GM12875 (cell line): ENCODE results near the gene DCLK2.

ENCODE experiments used
- H3K4me3 ChIP-seq: one replicate; pipeline ENCODE4 v1.5.1; 2011; ENCODE audit warnings: low read depth, low read length, control low read depth
- TF ChIP-seq, protein P1 (sequence below): IDR thresholded peaks from 2 replicates; pipeline ENCODE4 v1.5.1; 2011; ENCODE audit warnings: low read depth, mild to moderate bottlenecking, control low read depth, inconsistent platforms, low read length, moderate library complexity, borderline replicate concordance; ENCODE audit not compliant: insufficient read depth

DCLK2 gene

DNA sequence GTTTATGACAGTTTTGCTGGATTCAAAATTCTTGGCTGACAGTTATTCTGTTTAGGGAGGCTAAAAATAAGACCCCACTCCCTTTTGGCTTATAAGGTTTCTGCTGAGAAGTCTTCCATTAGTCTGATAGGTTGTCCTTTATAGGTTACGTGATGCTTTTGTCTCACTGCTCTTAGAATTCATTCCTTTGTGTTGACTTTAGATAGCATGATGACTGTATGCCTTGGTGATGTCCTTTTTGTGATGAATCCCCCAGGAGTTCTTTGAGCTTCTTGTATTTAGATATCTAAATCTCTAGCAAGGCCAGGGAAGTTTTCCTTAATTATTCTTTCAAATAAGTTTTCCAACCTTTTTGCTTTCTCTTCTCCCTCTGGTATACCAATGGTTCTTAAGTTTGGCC, 36.4 kb downstream of the DCLK2 start:
- TF ChIP-seq, protein P1, sequence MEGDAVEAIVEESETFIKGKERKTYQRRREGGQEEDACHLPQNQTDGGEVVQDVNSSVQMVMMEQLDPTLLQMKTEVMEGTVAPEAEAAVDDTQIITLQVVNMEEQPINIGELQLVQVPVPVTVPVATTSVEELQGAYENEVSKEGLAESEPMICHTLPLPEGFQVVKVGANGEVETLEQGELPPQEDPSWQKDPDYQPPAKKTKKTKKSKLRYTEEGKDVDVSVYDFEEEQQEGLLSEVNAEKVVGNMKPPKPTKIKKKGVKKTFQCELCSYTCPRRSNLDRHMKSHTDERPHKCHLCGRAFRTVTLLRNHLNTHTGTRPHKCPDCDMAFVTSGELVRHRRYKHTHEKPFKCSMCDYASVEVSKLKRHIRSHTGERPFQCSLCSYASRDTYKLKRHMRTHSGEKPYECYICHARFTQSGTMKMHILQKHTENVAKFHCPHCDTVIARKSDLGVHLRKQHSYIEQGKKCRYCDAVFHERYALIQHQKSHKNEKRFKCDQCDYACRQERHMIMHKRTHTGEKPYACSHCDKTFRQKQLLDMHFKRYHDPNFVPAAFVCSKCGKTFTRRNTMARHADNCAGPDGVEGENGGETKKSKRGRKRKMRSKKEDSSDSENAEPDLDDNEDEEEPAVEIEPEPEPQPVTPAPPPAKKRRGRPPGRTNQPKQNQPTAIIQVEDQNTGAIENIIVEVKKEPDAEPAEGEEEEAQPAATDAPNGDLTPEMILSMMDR = no peak
- H3K4me3 ChIP-seq = no peak overlapping the region

DNA sequence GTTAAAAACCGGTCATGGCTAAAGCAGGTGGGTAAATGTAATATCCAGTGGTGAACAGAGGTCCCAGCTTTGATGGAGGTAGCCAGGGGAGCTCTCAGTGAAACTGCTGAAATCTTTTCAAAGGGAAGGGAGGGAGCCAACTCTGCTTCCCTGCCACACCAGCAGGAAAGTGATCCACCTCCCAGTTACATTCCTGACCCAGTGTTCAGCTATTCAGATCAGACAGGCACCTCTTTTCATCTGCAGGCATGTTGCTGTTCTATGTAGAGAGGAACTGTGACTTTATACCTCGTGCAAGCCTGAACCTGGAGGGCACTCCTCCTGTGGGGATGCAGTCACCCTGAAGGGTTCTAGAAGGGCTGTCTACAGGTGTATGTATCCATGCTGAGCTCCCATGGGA, 37.6 kb downstream of the DCLK2 start:
- TF ChIP-seq, protein P1 = no peak
- H3K4me3 ChIP-seq = no peak overlapping the region

DNA sequence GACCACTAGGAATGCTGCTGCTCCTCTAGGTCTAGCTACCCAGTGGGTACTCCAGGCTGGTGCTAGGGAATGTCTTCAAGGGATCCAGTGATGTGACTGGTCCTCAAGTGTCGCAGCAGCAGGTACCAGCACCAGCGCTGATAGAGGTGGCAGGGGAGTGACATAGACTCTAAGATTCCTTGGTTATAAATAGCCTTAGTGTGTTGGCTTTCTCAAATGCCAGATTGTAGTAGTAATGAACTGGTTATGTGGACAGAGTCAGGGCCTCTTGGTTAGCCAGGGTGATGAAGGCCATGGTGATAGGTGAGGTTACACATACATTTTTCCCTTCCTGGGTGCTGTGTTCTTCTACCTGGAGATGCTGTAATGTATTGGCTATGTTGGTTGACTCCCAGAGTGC, 38.3 kb downstream of the DCLK2 start:
- TF ChIP-seq, protein P1 = no peak
- H3K4me3 ChIP-seq = no peak overlapping the region

DNA sequence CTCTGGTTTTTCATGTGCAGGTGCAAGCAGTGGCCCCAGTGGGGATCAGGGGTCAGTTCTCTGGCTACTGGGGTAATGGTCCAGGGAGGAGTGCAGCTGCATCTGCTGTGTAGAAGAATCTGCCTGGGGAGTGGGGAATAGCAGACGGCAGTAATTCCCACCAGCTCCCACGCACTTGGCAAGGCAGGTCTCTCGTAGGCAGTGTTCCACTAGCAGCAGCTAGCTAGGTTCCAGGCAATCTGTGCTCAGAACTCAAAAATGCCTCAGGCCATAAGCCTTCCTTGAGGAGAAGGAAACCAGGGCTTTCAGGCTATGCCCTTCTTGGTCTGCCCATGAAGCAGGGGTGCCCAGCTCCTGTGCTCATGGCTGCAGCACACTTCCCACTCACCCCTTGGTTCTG, 38.8 kb downstream of the DCLK2 start:
- TF ChIP-seq, protein P1 = no peak

DNA sequence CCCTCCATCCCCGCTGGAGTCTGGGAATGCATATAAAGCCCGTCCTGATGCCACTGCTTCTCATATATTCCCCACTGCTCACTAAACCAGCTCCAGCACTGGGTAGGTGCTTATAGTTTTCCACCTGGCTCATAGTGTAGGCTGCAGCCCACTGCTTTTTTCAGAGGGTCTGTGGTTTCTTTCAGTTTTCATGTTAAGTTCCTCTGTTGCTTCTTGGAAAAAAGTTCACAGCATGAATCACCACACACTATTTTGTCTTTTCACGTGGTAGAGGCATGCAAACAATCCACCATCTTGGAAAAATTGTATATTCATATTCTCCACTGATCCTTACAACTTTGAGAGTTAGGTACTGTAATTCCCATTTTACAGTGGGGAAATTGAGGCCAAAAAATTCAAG, 39.4 kb downstream of the DCLK2 start:
- TF ChIP-seq, protein P1 = no peak
- H3K4me3 ChIP-seq = no peak overlapping the region

More for the DNA sequence above, 38.8 kb downstream of the DCLK2 start:
- no peak overlapping the region for H3K4me3 ChIP-seq

DNA sequence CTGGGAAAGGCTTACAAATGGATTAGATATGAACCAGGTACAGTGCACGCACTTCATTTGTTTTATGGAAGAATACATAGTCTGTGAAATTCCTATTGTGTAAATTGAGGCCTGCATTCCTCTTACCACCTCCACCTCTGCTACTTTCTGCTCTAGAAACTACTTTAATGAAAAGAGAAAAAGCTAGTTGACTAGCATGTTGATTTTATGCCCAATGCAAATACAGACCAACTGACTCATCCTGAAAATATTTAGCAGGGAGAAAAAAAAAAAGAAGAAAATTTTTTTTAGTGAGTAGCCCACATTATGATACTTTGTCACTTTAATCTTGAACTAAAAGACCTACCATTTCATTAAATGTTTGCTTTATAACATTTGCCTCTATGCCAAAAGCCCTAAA, 41.2 kb downstream of the DCLK2 start:
- TF ChIP-seq, protein P1 = no peak
- H3K4me3 ChIP-seq = no peak overlapping the region

DNA sequence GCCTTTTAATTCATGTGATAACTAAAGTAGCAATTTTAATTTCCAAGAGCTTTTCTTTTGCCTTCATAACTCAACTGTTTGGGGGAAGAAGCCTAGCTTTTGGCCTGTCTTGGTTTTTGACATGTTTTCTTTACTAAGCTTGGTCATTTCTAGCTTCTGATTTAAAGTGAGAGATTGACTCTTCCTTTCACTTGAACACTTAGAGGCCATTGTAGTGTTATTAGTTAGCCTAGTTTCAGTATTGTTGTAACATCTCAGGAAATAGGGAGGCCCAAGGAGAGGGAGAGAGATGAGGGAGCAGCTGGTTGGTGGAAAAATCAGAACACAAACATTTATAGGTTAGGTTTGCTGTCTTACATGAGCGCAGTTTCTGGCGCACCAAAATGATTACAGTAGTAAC, 44.8 kb downstream of the DCLK2 start:
- TF ChIP-seq, protein P1 = no peak

More for the DNA sequence above, 44.8 kb downstream of the DCLK2 start:
- no peak overlapping the region for H3K4me3 ChIP-seq
